Lower leg skin (tissue), 4 donors: Measurements from ENCODE around the gene AMOT. TPM values are rescaled to one million over a fixed set of nuclear protein-coding genes. Genes with fewer than 3 reads are reported as not detected.

Experiments used
- DNase-seq, 2 donors: peaks; one replicate each; pipeline ENCODE4 v3.0.0-alpha.2; 2019; ENCODE audit warnings: low spot score in 2 of 2
- H3K4me3 ChIP-seq: fragments of 200-600 bp; sonication (generic); 2 replicates; pipeline ENCODE4 v1.5.1; 2017; ENCODE audit warnings: mild to moderate bottlenecking, low read depth; ENCODE audit not compliant: poor library complexity, severe bottlenecking
- CTCF ChIP-seq, 3 donors: fragments of 450-650 bp; IDR thresholded peaks; one replicate each; pipeline ENCODE4 v1.5.1; 2016; ENCODE audit warnings: antibody characterized with exemption in 3 of 3, mild to moderate bottlenecking in 3 of 3, moderate library complexity in 2 of 3
- POLR2A ChIP-seq, 2 donors: fragments of 450-650 bp; IDR thresholded peaks; one replicate each; pipeline ENCODE4 v1.6.1; 2016 to 2017; ENCODE audit warnings: antibody characterized with exemption in 2 of 2, mild to moderate bottlenecking in 1 of 2, moderate library complexity in 1 of 2
- WGBS, 2 donors: methylation state at CpG; one replicate each; pipeline ENCODE4 v1.1.5; 2018; 5-methylcytosine and 5-hydroxymethylcytosine counted together
- intact Hi-C: fragments of 100-400 bp; cut with DNase I; formaldehyde crosslinking; loops from one replicate; pipeline ENCODE4 v1.15.0; 2023; ENCODE audit warnings: low total_unique reads
- total RNA-seq, 4 donors: library from RNA; depleted of rRNA; stranded (reverse); fragments of >200 nt; gene quantifications; one replicate each; pipeline ENCODE4 v1.1.0, GENCODE V29; 2016

The AMOT gene
- total RNA-seq, 4 donors from 2014 or later = 2.7 to 13.9 (median 10.3) TPM

- no peak for DNase-seq
- intact Hi-C loops = no loop called here
- no peak for TF ChIP-seq CTCF (IDR thresholded peaks at IDR 0.05)
- TF ChIP-seq POLR2A (IDR thresholded peaks at IDR 0.05) = no peak
- H3K4me3 ChIP-seq = no peak overlapping the region
- WGBS, 2 donors = 74 to 90% methylated on average over 2 to 3 of the region's 3 CpGs
Observed at GRCh38 chrX:112784692-112785091, 55.9 kb downstream of the AMOT start.

GRCh38 chrX:112779139-112779538, 61.5 kb downstream of the AMOT start:
- intact Hi-C loops = loop anchor here (10.0 kb wide), 1 partner anchor 786 kb away; no protein-coding TSS in a partner anchor
- no peak overlapping the region for H3K4me3 ChIP-seq
- DNase-seq = no peak
- whole genome bisulfite sequencing, 2 donors = 87 to 96% methylated on average over 8 to 9 of the region's 9 CpGs
- no peak for TF ChIP-seq POLR2A (IDR thresholded peaks at IDR 0.05)
- no peak for TF ChIP-seq CTCF (IDR thresholded peaks at IDR 0.05)

GRCh38 chrX:112774651-112775293, 65.9 kb downstream of the AMOT start:
- TF ChIP-seq POLR2A (IDR thresholded peaks at IDR 0.05) (no peak), CTCF (IDR thresholded peaks at IDR 0.05) (no peak)
- 65 to 77% methylated on average over 10 of the region's 10 CpGs for WGBS, 2 donors
- no peak for DNase-seq
- H3K4me3 ChIP-seq = no peak overlapping the region
- intact Hi-C loops = loop anchor here (10.0 kb wide), 1 partner anchor 790 kb away; no protein-coding TSS in a partner anchor

- intact Hi-C loops = loop anchor here (10.0 kb wide), 1 partner anchor 791 kb away; no protein-coding TSS in a partner anchor
- no peak overlapping the region for H3K4me3 ChIP-seq
- WGBS, 2 donors = 57 to 67% methylated on average over 4 of the region's 4 CpGs
- TF ChIP-seq POLR2A (IDR thresholded peaks at IDR 0.05) (no peak), CTCF (IDR thresholded peaks at IDR 0.05) (no peak)
- DNase-seq = no peak
Observed at GRCh38 chrX:112774142-112774541, 66.5 kb downstream of the AMOT start.

- intact Hi-C loops = no loop called here
- 58 to 62% methylated on average over 3 of the region's 3 CpGs for WGBS, 2 donors
- H3K4me3 ChIP-seq = no peak overlapping the region
- TF ChIP-seq POLR2A (IDR thresholded peaks at IDR 0.05) (no peak), CTCF (IDR thresholded peaks at IDR 0.05) (no peak)
- DNase-seq = no peak
Observed at GRCh38 chrX:112769034-112769433, 71.6 kb downstream of the AMOT start.

- 69 to 97% methylated on average over 2 of the region's 2 CpGs for WGBS, 2 donors
- intact Hi-C loops = no loop called here
- DNase-seq = no peak
- no peak overlapping the region for H3K4me3 ChIP-seq
- TF ChIP-seq CTCF (IDR thresholded peaks at IDR 0.05) (no peak), POLR2A (IDR thresholded peaks at IDR 0.05) (no peak)
Observed at GRCh38 chrX:112768563-112768962, 72.1 kb downstream of the AMOT start.
